ENCODE data around the gene KCTD2.
A peak's percentile ranks its signal among the peaks of the same experiment; 100 is the strongest.
"Not testable (repeated sequence)": the region's sequence is repeated elsewhere in the genome, so short reads cannot be mapped to it uniquely, and the experiment has no call there.

KCTD2 gene

GRCh38 chr17:75051941-75052340, 4.9 kb downstream of the KCTD2 start:
- DNase-seq (ENCODE audit: low spot score) = no peak

GRCh38 chr17:75059369-75060345, 12.6 kb downstream of the KCTD2 start:
- no peak for DNase-seq (ENCODE audit: low spot score)

- no peak for DNase-seq (ENCODE audit: low spot score)
Measured at GRCh38 chr17:75060434-75061054, 13.5 kb downstream of the KCTD2 start.

- no peak for DNase-seq (ENCODE audit: low spot score)
Measured at GRCh38 chr17:75061055-75061438, 14.0 kb downstream of the KCTD2 start.

GRCh38 chr17:75061618-75062017, 14.6 kb downstream of the KCTD2 start:
- no peak for DNase-seq (ENCODE audit: low spot score)

GRCh38 chr17:75063201-75063600, 16.2 kb downstream of the KCTD2 start:
- no peak for DNase-seq (ENCODE audit: low spot score)

- DNase-seq (ENCODE audit: low spot score) = no peak
Measured at GRCh38 chr17:75063626-75064025, 16.6 kb downstream of the KCTD2 start.

GRCh38 chr17:75064040-75064439, 17.0 kb downstream of the KCTD2 start:
- no peak for DNase-seq (ENCODE audit: low spot score)

GRCh38 chr17:75064460-75064859, 17.4 kb downstream of the KCTD2 start:
- DNase-seq (ENCODE audit: low spot score) = no peak

- DNase-seq (ENCODE audit: low spot score) = peak; percentile 41
Measured at GRCh38 chr17:75064867-75065561, 18.0 kb downstream of the KCTD2 start.

GRCh38 chr17:75065562-75066151, 18.6 kb downstream of the KCTD2 start:
- DNase-seq (ENCODE audit: low spot score) = peak; percentile 6

GRCh38 chr17:75067856-75068255, 20.8 kb downstream of the KCTD2 start:
- DNase-seq (ENCODE audit: low spot score) = peak; percentile 5

- DNase-seq (ENCODE audit: low spot score) = no peak
Measured at GRCh38 chr17:75068750-75069149, 21.7 kb downstream of the KCTD2 start.

- no peak for DNase-seq (ENCODE audit: low spot score)
Measured at GRCh38 chr17:75069783-75070182, 22.8 kb downstream of the KCTD2 start.

- not testable (repeated sequence) for DNase-seq (ENCODE audit: low spot score)
Measured at GRCh38 chr17:75071478-75072271, 24.6 kb downstream of the KCTD2 start.

- not testable (repeated sequence) for DNase-seq (ENCODE audit: low spot score)
Measured at GRCh38 chr17:75072909-75073308, 25.9 kb downstream of the KCTD2 start.

- DNase-seq (ENCODE audit: low spot score) = no peak
Measured at GRCh38 chr17:75073618-75074047, 26.6 kb downstream of the KCTD2 start.

- DNase-seq (ENCODE audit: low spot score) = no peak
Measured at GRCh38 chr17:75074532-75074931, 27.5 kb downstream of the KCTD2 start.

GRCh38 chr17:75075597-75076336, 28.7 kb downstream of the KCTD2 start:
- DNase-seq (ENCODE audit: low spot score) = no peak

- peak; percentile 45 for DNase-seq (ENCODE audit: low spot score)
Measured at GRCh38 chr17:75077072-75077495, 30.1 kb downstream of the KCTD2 start.

Data from iPS-NIHi11 (cell line).